Measurements from ENCODE around the gene LBHD2.

GRCh38 chr14:103097244-103097993 is 13.4 kb downstream of the LBHD2 start:
- TF ChIP-seq CTCF (IDR thresholded peaks at IDR 0.05; ENCODE audit: poor library complexity, severe bottlenecking) (no peak), SMC3 (conservative IDR thresholded peaks at IDR 0.05; ENCODE audit: poor library complexity) (no peak)

Data from neural cell (in vitro differentiated cells).